Liver (tissue), 9 donors: ENCODE data around the gene IFRD2. TPM values are rescaled to one million over a fixed set of nuclear protein-coding genes. Genes with fewer than 3 reads are reported as not detected.
A peak's percentile ranks its signal among the peaks of the same experiment; 100 is the strongest.
"Not testable (repeated sequence)": the region's sequence is repeated elsewhere in the genome, so short reads cannot be mapped to it uniquely, and the experiment has no call there.

Experiments used
- DNase-seq: peaks from one replicate; pipeline ENCODE4 v3.0.0-alpha.2; 2017; ENCODE audit warnings: low spot score
- H3K27ac ChIP-seq, 2 donors: one replicate each; pipeline ENCODE4 v1.7.0; 2013; ENCODE audit warnings: inconsistent platforms in 2 of 2, low read length in 2 of 2, control low read depth in 1 of 2, low read depth in 1 of 2, mild to moderate bottlenecking in 1 of 2
- H3K27me3 ChIP-seq, 4 donors: one replicate each; pipeline versions ENCODE4 v1.6.1 to v1.7.0; 2013; ENCODE audit warnings: low read length in 3 of 4, inconsistent platforms in 1 of 4, mild to moderate bottlenecking in 1 of 4, moderate library complexity in 1 of 4; ENCODE audit not compliant: control insufficient read depth in 4 of 4, insufficient read depth in 4 of 4
- H3K36me3 ChIP-seq, 4 donors: one replicate each; pipeline versions ENCODE4 v1.6.1 to v1.7.0; 2013; ENCODE audit warnings: low read length in 3 of 4, mild to moderate bottlenecking in 3 of 4, low read depth in 1 of 4, moderate library complexity in 1 of 4; ENCODE audit not compliant: control insufficient read depth in 4 of 4, insufficient read depth in 3 of 4
- H3K4me1 ChIP-seq, 4 donors: one replicate each; pipeline versions ENCODE4 v1.6.1 to v1.7.0; 2013; ENCODE audit warnings: low read length in 3 of 4, mild to moderate bottlenecking in 3 of 4, moderate library complexity in 1 of 4; ENCODE audit not compliant: control insufficient read depth in 4 of 4, insufficient read depth in 4 of 4
- H3K4me3 ChIP-seq, 3 donors: one replicate each; pipeline versions ENCODE4 v1.6.1 to v1.7.0; 2013; ENCODE audit warnings: low read length in 3 of 3, control low read depth in 1 of 3, low read depth in 1 of 3, mild to moderate bottlenecking in 1 of 3
- H3K9ac ChIP-seq, 2 donors: one replicate each; pipeline ENCODE4 v1.7.0; 2013; ENCODE audit warnings: low read length in 2 of 2, mild to moderate bottlenecking in 2 of 2, moderate library complexity in 2 of 2, control low read depth in 1 of 2, low read depth in 1 of 2
- H3K9me3 ChIP-seq, 4 donors: one replicate each; pipeline versions ENCODE4 v1.6.1 to v1.7.0; 2013; ENCODE audit warnings: low read length in 3 of 4; ENCODE audit not compliant: control insufficient read depth in 4 of 4
- ATF3 ChIP-seq: IDR thresholded peaks from 2 replicates; pipeline ENCODE4 v1.6.1; 2016; ENCODE audit warnings: antibody characterized with exemption
- CTCF ChIP-seq: fragments of 150-350 bp; IDR thresholded peaks from 2 replicates; pipeline ENCODE4 v1.5.1; 2017; ENCODE audit warnings: improper control_type of control experiment, low read depth, low read length; ENCODE audit not compliant: missing input control
- EGR1 ChIP-seq, 2 donors: IDR thresholded peaks; 2 replicates each; pipeline ENCODE4 v1.6.1; 2016 to 2018; ENCODE audit warnings: antibody characterized with exemption in 2 of 2, low read depth in 2 of 2
- FOXA1 ChIP-seq: IDR thresholded peaks from 2 replicates; pipeline ENCODE4 v1.6.1; 2016; ENCODE audit warnings: antibody characterized with exemption
- FOXA2 ChIP-seq: IDR thresholded peaks from 2 replicates; pipeline ENCODE4 v1.6.1; 2016; ENCODE audit warnings: antibody characterized with exemption
- GABPA ChIP-seq, 2 donors: IDR thresholded peaks in 1 of 2; conservative IDR thresholded peaks in 1 of 2; 2 replicates each; pipeline ENCODE4 v1.6.1; 2016; ENCODE audit warnings: antibody characterized with exemption in 2 of 2, mild to moderate bottlenecking in 1 of 2, moderate library complexity in 1 of 2
- HNF4G ChIP-seq: IDR thresholded peaks from 2 replicates; pipeline ENCODE4 v1.6.1; 2016; ENCODE audit warnings: antibody characterized with exemption
- MAX ChIP-seq: IDR thresholded peaks from 2 replicates; pipeline ENCODE4 v1.6.1; 2016; ENCODE audit warnings: antibody characterized with exemption
- NR2F2 ChIP-seq: IDR thresholded peaks from 2 replicates; pipeline ENCODE4 v1.6.1; 2016; ENCODE audit warnings: antibody characterized with exemption
- RAD21 ChIP-seq, 2 donors: IDR thresholded peaks; 2 replicates each; pipeline ENCODE4 v1.6.1; 2016; ENCODE audit warnings: antibody characterized with exemption in 2 of 2, mild to moderate bottlenecking in 2 of 2
- TAF1 ChIP-seq: conservative IDR thresholded peaks from 2 replicates; pipeline ENCODE4 v1.6.1; 2016; ENCODE audit warnings: antibody characterized with exemption, mild to moderate bottlenecking
- WGBS: extraction: QIAGEN DNeasy Blood & Tissue Kit; methylation state at CpG from one replicate; pipeline ENCODE4 v1.1.7; 2013; 5-methylcytosine and 5-hydroxymethylcytosine counted together
- polyA plus RNA-seq, 2 donors: library from polyadenylated mRNA; stranded (reverse) in 1 of 2; unstranded in 1 of 2; fragments of 200-250 nt in 1 of 2; fragments of >200 nt in 1 of 2; fragmentation: Nextera tagmentation in 1 of 2; extraction: Ambion mirVana in 1 of 2; gene quantifications; one replicate each; pipeline versions ENCODE4 v1.2.1 to v1.2.3, GENCODE V29; 2013 to 2015
- total RNA-seq, 2 donors: library from RNA; depleted of rRNA; stranded (reverse); fragments of >200 nt; gene quantifications; one replicate each; pipeline ENCODE4 v1.2.3, GENCODE V29; 2014
- donor health status: healthy.
- donor health status: healthy.
- donor health status: healthy.
- donor health status: healthy.
- donor health status: healthy.

IFRD2 gene
- total and polyA plus RNA-seq, 4 donors, result 55.7 to 91.2 (median 63.2) TPM

- no peaks in the 10 kb centered on the region for H3K9me3 ChIP-seq
- H3K9ac ChIP-seq, result peak overlapping the region in 1 of 2 donors; percentile 20
- H3K27ac ChIP-seq, result peak overlapping the region; percentile 72 to 77
- H3K4me3 ChIP-seq, result no peak overlapping the region
- peaks cover 11 to 88% (median 71%) of the 10 kb centered on the region in 4 donors for H3K4me1 ChIP-seq
- WGBS, result 69% methylated on average over 16 of the region's 16 CpGs
- H3K36me3 ChIP-seq, result no peaks in the 10 kb centered on the region
- no peak for DNase-seq
- no peaks in the 10 kb centered on the region for H3K27me3 ChIP-seq
- TF ChIP-seq GABPA (IDR thresholded peaks at IDR 0.05 in 1 of 2, conservative IDR thresholded peaks at IDR 0.05 in 1 of 2), result no peak
- no peak for TF ChIP-seq MAX
- TF ChIP-seq NR2F2, result no peak
- TF ChIP-seq HNF4G, result no peak
- TF ChIP-seq CTCF, result no peak
- TF ChIP-seq RAD21 (IDR thresholded peaks at IDR 0.05), result no peak
- TF ChIP-seq FOXA2, result no peak
- TF ChIP-seq EGR1 (IDR thresholded peaks at IDR 0.05; ENCODE audit: low read depth in 2 of 2), result no peak
Observed at GRCh38 chr3:50245251-50245745, 46.9 kb downstream of the IFRD2 start.

GRCh38 chr3:50244813-50245212 is 47.4 kb downstream of the IFRD2 start:
- not testable (repeated sequence) for DNase-seq, H3K4me3 ChIP-seq, H3K27me3 ChIP-seq, H3K36me3 ChIP-seq, H3K9me3 ChIP-seq, H3K9ac ChIP-seq
- Histone ChIP-seq H3K27ac (peak overlapping the region; percentile 14 to 77), H3K4me1 (peaks cover 11 to 90% (median 69%) of the 10 kb centered on the region in 4 donors)
- WGBS, result 88% methylated on average over 6 of the region's 6 CpGs

- WGBS, result 91% methylated on average over 4 of the region's 4 CpGs
- DNase-seq, result no peak
- no peak for TF ChIP-seq ATF3
- TF ChIP-seq FOXA2, result no peak
- TF ChIP-seq TAF1, result no peak
- no peak for TF ChIP-seq FOXA1
- Histone ChIP-seq H3K36me3 (no peaks in the 10 kb centered on the region), H3K27ac (peak overlapping the region; percentile 83 to 87), H3K4me3 (no peak overlapping the region), H3K4me1 (peaks cover 14 to 90% (median 70%) of the 10 kb centered on the region in 4 donors), H3K9ac (no peak overlapping the region), H3K9me3 (no peaks in the 10 kb centered on the region), H3K27me3 (no peaks in the 10 kb centered on the region)
Observed at GRCh38 chr3:50243543-50243895, 48.7 kb downstream of the IFRD2 start.
